BLaER1 treated with 17β-estradiol and CSF1 and Interleukin-3, amounts not matched to agents 10 nM and 100 nM (cell line): ENCODE measurements around the gene DISC1.
A peak's percentile ranks its signal among the peaks of the same experiment; 100 is the strongest.

Experiments
- H3K27ac ChIP-seq, 11 experiments: shearing (Covaris generic); formaldehyde crosslinking; 2 replicates each; pipeline ENCODE4 v1.8.1; 2022
- H3K27me3 ChIP-seq, 11 experiments: shearing (Covaris generic); formaldehyde crosslinking; 2 replicates each; pipeline ENCODE4 v1.8.1; 2022
- H3K36me3 ChIP-seq, 11 experiments: shearing (Covaris generic); formaldehyde crosslinking; 2 replicates each; pipeline ENCODE4 v1.8.1; 2022
- H3K4me1 ChIP-seq, 10 experiments: shearing (Covaris generic); formaldehyde crosslinking; 2 replicates each; pipeline ENCODE4 v1.8.1; 2022
- H3K4me2 ChIP-seq, 11 experiments: shearing (Covaris generic); formaldehyde crosslinking; 2 replicates each; pipeline ENCODE4 v1.8.1; 2022
- H3K4me3 ChIP-seq, 10 experiments: shearing (Covaris generic); formaldehyde crosslinking; 2 replicates each; pipeline ENCODE4 v1.8.1; 2022
- H3K9ac ChIP-seq, 11 experiments: shearing (Covaris generic); formaldehyde crosslinking; 2 replicates each; pipeline ENCODE4 v1.8.1; 2022
- H3K9me3 ChIP-seq, 11 experiments: shearing (Covaris generic); formaldehyde crosslinking; replicated peaks in 1 of 11; 2 replicates each; pipeline ENCODE4 v1.8.1; 2022
- H4K20me1 ChIP-seq, 11 experiments: shearing (Covaris generic); formaldehyde crosslinking; 2 replicates each; pipeline ENCODE4 v1.8.1; 2022
- Cebpa-rat ChIP-seq, 11 experiments: shearing (Covaris generic); IDR thresholded peaks; 2 replicates each; pipeline ENCODE4 v1.8.1; 2022

Gene DISC1

DNA sequence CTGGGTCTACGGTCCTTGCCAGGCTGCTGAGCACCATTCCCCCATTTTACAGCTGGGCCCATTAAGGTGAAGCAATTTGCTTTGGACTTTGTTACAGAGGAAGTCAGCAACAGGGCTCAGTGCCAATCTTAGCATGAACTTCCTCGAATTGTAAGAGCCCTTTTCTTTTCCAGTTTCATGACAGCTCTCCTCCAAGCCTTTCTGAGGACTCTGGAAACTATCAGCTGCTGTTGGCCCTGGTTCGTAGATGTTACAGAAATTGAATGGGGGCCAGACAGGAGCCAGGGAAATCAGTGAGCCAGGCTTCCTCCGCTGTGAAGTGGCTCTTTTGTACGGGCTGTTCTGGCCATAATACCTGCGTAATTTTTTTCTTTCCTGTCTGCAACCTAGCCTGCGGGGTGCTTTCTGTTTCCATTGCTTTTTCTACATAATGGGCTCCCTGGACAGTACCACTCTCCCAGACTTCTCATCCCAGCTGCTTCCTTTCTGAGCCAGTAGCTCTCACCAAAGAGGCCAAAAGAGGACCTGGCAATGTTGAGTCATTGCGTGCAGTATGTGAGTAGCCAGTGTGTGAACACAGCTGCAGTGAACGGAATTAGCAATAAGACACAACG, 386.3 kb downstream of the DISC1 start:
- Histone ChIP-seq H4K20me1 (no peaks in the 10 kb centered on the region; a peak in 1 of 22 replicates), H3K9me3 (no peaks in the 10 kb centered on the region), H3K9ac (no peak overlapping the region), H3K4me2 (peak overlapping the region in 3 of 11 experiments; percentile 1 to 21 (median 8); a peak in 5 of 22 replicates), H3K36me3 (peaks cover 0 to 74% (median 0%) of the 10 kb centered on the region in 11 experiments; a peak in 11 of 22 replicates), H3K4me3 (no peak overlapping the region), H3K27me3 (no peaks in the 10 kb centered on the region), H3K27ac (no peak overlapping the region), H3K4me1 (peaks cover 0 to 22% (median 4%) of the 10 kb centered on the region in 10 experiments; a peak in 8 of 20 replicates)
- TF ChIP-seq Cebpa-rat (IDR thresholded peaks at IDR 0.05): no peak

GRCh38 chr1:232014941-232015340, 388.4 kb downstream of the DISC1 start:
- Histone ChIP-seq H3K27ac (no peak overlapping the region), H3K4me3 (no peak overlapping the region), H3K27me3 (no peaks in the 10 kb centered on the region), H4K20me1 (no peaks in the 10 kb centered on the region; a peak in 1 of 22 replicates), H3K9ac (no peak overlapping the region), H3K9me3 (no peaks in the 10 kb centered on the region), H3K4me2 (no peak overlapping the region), H3K36me3 (peaks cover 0 to 69% (median 0%) of the 10 kb centered on the region in 11 experiments; a peak in 11 of 22 replicates), H3K4me1 (peaks cover 0 to 22% (median 4%) of the 10 kb centered on the region in 10 experiments; a peak in 8 of 20 replicates)
- no peak for TF ChIP-seq Cebpa-rat (IDR thresholded peaks at IDR 0.05)

DNA sequence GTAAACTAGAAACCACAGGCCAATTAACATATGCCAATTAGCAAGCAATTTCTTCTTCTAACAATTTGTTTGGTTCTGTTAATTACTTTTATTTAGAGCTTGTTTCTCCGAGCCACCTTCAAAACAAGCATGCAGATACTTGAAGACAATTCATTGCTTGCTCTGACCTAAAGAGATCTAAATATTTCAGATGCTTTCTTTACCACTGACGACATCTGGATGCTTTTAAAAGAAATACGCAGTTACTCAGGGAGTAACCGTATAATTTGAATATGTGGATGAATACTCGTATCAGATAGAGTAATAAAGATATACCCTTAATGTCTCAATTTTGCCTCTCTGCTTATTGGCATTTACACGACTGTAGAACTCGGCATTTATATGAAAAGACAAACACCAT, 390.0 kb downstream of the DISC1 start:
- no peak for TF ChIP-seq Cebpa-rat (IDR thresholded peaks at IDR 0.05)
- Histone ChIP-seq H3K36me3 (peaks cover 0 to 56% (median 0%) of the 10 kb centered on the region in 11 experiments; a peak in 5 of 22 replicates), H3K4me2 (no peak overlapping the region), H3K4me3 (no peak overlapping the region), H4K20me1 (no peaks in the 10 kb centered on the region; a peak in 1 of 22 replicates), H3K27me3 (no peaks in the 10 kb centered on the region), H3K9me3 (no peaks in the 10 kb centered on the region), H3K27ac (no peak overlapping the region), H3K9ac (no peak overlapping the region), H3K4me1 (peaks cover 0 to 14% (median 4%) of the 10 kb centered on the region in 10 experiments; a peak in 8 of 20 replicates)

- H3K4me3 ChIP-seq: no peak overlapping the region
- peaks cover 0 to 52% (median 0%) of the 10 kb centered on the region in 11 experiments; a peak in 5 of 22 replicates for H3K36me3 ChIP-seq
- TF ChIP-seq Cebpa-rat (IDR thresholded peaks at IDR 0.05): no peak
- no peak overlapping the region for H3K27ac ChIP-seq
- H3K4me1 ChIP-seq: peaks cover 0 to 11% (median 4%) of the 10 kb centered on the region in 10 experiments; a peak in 8 of 20 replicates
- no peak overlapping the region for H3K4me2 ChIP-seq
- H4K20me1 ChIP-seq: no peaks in the 10 kb centered on the region; a peak in 1 of 22 replicates
- H3K27me3 ChIP-seq: no peaks in the 10 kb centered on the region
- no peak overlapping the region for H3K9ac ChIP-seq
- no peaks in the 10 kb centered on the region for H3K9me3 ChIP-seq
Measured at GRCh38 chr1:232017057-232017456, 390.5 kb downstream of the DISC1 start.

- H3K4me1 ChIP-seq: peaks cover 0 to 5% (median 2%) of the 10 kb centered on the region in 10 experiments; a peak in 8 of 20 replicates
- TF ChIP-seq Cebpa-rat (IDR thresholded peaks at IDR 0.05): no peak
- H3K36me3 ChIP-seq: peaks cover 0 to 48% (median 0%) of the 10 kb centered on the region in 11 experiments; a peak in 5 of 22 replicates
- no peaks in the 10 kb centered on the region for H3K27me3 ChIP-seq
- H3K9ac ChIP-seq: no peak overlapping the region
- H3K4me2 ChIP-seq: no peak overlapping the region
- H4K20me1 ChIP-seq: no peaks in the 10 kb centered on the region; a peak in 1 of 22 replicates
- H3K27ac ChIP-seq: no peak overlapping the region
- H3K9me3 ChIP-seq: no peaks in the 10 kb centered on the region
- no peak overlapping the region for H3K4me3 ChIP-seq
Measured at GRCh38 chr1:232017759-232018158, 391.2 kb downstream of the DISC1 start.

- Histone ChIP-seq H4K20me1 (no peaks in the 10 kb centered on the region), H3K4me1 (no peaks in the 10 kb centered on the region), H3K27me3 (no peaks in the 10 kb centered on the region), H3K9ac (no peak overlapping the region), H3K4me3 (no peak overlapping the region), H3K36me3 (peaks cover 0 to 45% (median 0%) of the 10 kb centered on the region in 11 experiments; a peak in 5 of 22 replicates), H3K9me3 (no peaks in the 10 kb centered on the region), H3K4me2 (no peak overlapping the region), H3K27ac (no peak overlapping the region)
- TF ChIP-seq Cebpa-rat (IDR thresholded peaks at IDR 0.05): no peak
Measured at GRCh38 chr1:232018231-232019025, 391.8 kb downstream of the DISC1 start.

DNA sequence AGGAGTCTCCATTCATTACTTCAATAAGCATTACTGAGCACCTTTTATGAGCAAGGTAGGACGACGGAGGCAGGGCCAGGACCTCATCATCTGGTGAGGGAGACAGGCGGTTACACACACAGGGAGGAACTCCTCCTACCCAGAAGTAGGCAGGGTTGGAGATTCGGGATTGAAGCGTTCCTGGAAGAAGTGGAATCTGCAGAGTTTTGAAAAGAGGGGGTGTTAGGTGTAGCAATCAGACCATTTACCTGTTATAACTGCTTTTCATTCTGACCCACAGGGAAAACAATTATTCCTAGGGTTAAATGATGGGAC, 392.4 kb downstream of the DISC1 start:
- no peaks in the 10 kb centered on the region for H3K4me1 ChIP-seq
- no peaks in the 10 kb centered on the region for H4K20me1 ChIP-seq
- H3K4me2 ChIP-seq: no peak overlapping the region
- TF ChIP-seq Cebpa-rat (IDR thresholded peaks at IDR 0.05): no peak
- no peaks in the 10 kb centered on the region for H3K27me3 ChIP-seq
- H3K27ac ChIP-seq: no peak overlapping the region
- no peaks in the 10 kb centered on the region for H3K9me3 ChIP-seq
- H3K9ac ChIP-seq: no peak overlapping the region
- peaks cover 0 to 39% (median 0%) of the 10 kb centered on the region in 11 experiments; a peak in 3 of 22 replicates for H3K36me3 ChIP-seq
- no peak overlapping the region for H3K4me3 ChIP-seq

DNA sequence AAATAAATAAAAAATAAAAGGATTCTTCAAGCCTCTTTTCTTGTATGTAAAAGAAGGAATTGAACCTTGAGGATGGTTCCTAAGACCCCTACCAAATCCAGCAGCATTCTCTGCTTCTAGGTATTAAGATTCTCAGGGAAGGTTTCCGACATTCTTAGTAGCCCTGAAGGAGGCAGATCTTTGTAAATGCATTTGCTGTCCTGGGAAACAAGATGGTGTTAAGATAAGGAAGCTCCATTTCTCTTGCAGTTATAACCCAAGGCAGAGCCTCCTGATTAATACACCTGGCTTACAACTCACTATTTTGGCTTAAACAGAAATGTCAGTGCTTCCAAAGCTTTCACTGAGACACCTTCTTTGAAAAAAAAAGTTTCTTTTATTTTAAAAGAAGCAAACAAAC, 393.8 kb downstream of the DISC1 start:
- Histone ChIP-seq H4K20me1 (no peaks in the 10 kb centered on the region), H3K4me3 (no peak overlapping the region)
- no peak for TF ChIP-seq Cebpa-rat (IDR thresholded peaks at IDR 0.05)

DNA sequence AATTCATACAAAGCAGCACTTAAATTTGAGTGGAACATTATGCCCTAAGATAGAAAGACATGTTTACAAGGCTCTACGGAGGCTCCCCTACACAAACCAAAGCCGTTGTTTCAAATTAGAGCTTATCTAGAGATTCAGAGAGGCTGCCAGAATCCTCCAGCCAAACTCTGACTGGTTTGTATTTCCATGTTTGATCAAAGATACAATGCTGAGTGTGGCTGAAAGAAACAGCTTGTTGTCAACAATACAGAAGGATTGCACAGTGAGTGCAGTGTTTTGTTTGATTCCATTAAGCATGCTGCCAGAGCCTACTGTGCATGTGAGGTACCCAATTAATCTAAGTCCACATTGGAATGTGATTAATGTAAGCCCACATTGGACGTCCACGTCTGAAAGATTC, 402.7 kb downstream of the DISC1 start:
- H3K4me2 ChIP-seq: no peak overlapping the region
- peaks cover 0 to 91% (median 6%) of the 10 kb centered on the region in 11 experiments; a peak in 10 of 22 replicates for H3K36me3 ChIP-seq
- no peaks in the 10 kb centered on the region for H4K20me1 ChIP-seq
- no peak for TF ChIP-seq Cebpa-rat (IDR thresholded peaks at IDR 0.05)
- H3K27me3 ChIP-seq: no peaks in the 10 kb centered on the region
- H3K4me1 ChIP-seq: no peaks in the 10 kb centered on the region
- no peak overlapping the region for H3K27ac ChIP-seq
- no peaks in the 10 kb centered on the region for H3K9me3 ChIP-seq
- H3K4me3 ChIP-seq: no peak overlapping the region
- H3K9ac ChIP-seq: no peak overlapping the region

More for the DNA sequence above, 393.8 kb downstream of the DISC1 start:
- Histone ChIP-seq H3K27me3 (no peaks in the 10 kb centered on the region), H3K4me1 (no peaks in the 10 kb centered on the region), H3K27ac (no peak overlapping the region), H3K36me3 (peaks cover 0 to 32% (median 0%) of the 10 kb centered on the region in 11 experiments; a peak in 3 of 22 replicates), H3K9ac (no peak overlapping the region), H3K9me3 (no peaks in the 10 kb centered on the region), H3K4me2 (no peak overlapping the region)
